Right lobe of liver (tissue), 4 donors: Measurements from ENCODE around the gene HPSE2.

ENCODE experiments used
- CTCF ChIP-seq, 4 donors: fragments of 200-600 bp in 3 of 4; fragments of 450-650 bp in 1 of 4; IDR thresholded peaks; one replicate each; pipeline versions ENCODE4 v1.5.1 to v1.8.0; 2016 to 2022; ENCODE audit warnings: antibody characterized with exemption in 4 of 4, mild to moderate bottlenecking in 2 of 4
- POLR2A ChIP-seq: fragments of 450-650 bp; IDR thresholded peaks from one replicate; pipeline ENCODE4 v1.6.1; 2017; ENCODE audit warnings: antibody characterized with exemption, mild to moderate bottlenecking
- donor health status: DM: no; HTN: no; CAD: no.
- donor health status: DM: no; HTN: no; CAD: no.
- donor health status: DM: no; HTN: yes; CAD: no.

DNA sequence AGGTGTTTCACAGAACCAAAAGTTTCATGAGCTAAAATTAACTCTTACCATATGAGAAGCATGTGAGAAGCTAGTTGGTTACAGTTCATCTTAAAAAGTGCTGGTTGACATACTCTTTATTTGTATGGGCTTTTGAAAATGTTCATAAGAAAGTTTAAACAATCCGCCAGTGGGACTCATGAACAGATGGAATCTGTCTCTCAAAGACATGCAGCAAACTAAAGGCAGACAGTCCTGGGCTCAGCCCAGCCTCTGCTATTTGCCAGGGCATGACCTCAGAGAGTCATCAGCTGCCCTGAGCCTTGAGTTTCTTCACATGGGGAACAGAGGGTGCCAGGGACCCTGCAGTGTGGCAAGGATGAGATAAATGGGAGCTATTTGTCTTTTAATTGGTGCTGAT is 823.9 kb downstream of the HPSE2 start:
- TF ChIP-seq POLR2A (no peak), CTCF (IDR thresholded peaks at IDR 0.05) (no peak)
